ENCODE measurements around the gene ACOX1. TPM values are rescaled to one million over a fixed set of nuclear protein-coding genes. Genes with fewer than 3 reads are reported as not detected.

Gene ACOX1
- total and polyA plus RNA-seq, 4 donors = 14.6 to 48.8 (median 28.8) TPM

DNA sequence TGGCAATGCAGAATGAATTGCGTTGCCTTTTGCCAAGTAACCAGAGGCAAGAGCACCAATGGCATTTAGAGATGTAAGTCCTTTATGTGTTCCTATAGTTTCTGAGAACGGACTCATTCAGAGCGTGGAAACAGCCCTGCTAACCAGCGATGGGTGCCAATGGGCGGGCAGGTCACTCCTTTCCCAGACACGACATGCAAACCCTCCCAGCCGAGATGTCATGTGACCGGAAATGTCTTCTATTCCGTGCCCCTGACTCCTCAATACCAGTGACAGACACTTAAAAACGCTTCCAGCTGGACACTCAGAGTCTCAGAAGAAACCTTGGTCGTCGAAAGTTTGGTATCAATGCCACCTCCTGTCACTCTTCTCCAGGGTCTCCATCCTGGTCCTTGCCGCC lies 41.3 kb downstream of the ACOX1 start:
- Histone ChIP-seq H3K4me1 (ENCODE audit: control insufficient read depth in 1 of 2, insufficient read depth in 2 of 2, low read length in 2 of 2) (no peaks in the 10 kb centered on the region), H3K9me3 (ENCODE audit: control insufficient read depth, low read length) (no peaks in the 10 kb centered on the region), H3K27ac (ENCODE audit: low read depth in 1 of 2, low read length in 2 of 2) (no peak overlapping the region), H3K4me3 (ENCODE audit: low read length in 2 of 2) (no peak overlapping the region), H3K27me3 (ENCODE audit: control insufficient read depth in 1 of 2, insufficient read depth in 2 of 2, low read length in 1 of 2) (no peaks in the 10 kb centered on the region), H3K36me3 (ENCODE audit: control insufficient read depth in 1 of 2, insufficient read depth in 2 of 2, low read length in 1 of 2) (no peaks in the 10 kb centered on the region)
- DNase-seq = no peak
- intact Hi-C loops (cut with DNase I) = no loop called here
- 80 to 81% methylated on average over 13 of the region's 13 CpGs for WGBS, 2 donors
- no peak for ATAC-seq (ENCODE audit: low FRiP score)

- no peak overlapping the region for H3K27ac ChIP-seq (ENCODE audit: low read depth in 1 of 2, low read length in 2 of 2)
- DNase-seq (no peak), ATAC-seq (ENCODE audit: low FRiP score) (no peak)
- H3K27me3 ChIP-seq (ENCODE audit: control insufficient read depth in 1 of 2, insufficient read depth in 2 of 2, low read length in 1 of 2) = no peaks in the 10 kb centered on the region
- H3K9me3 ChIP-seq (ENCODE audit: control insufficient read depth, low read length) = no peaks in the 10 kb centered on the region
- H3K4me3 ChIP-seq (ENCODE audit: low read length in 2 of 2) = no peak overlapping the region
- intact Hi-C loops (cut with DNase I) = no loop called here
- WGBS, 2 donors = 69 to 77% methylated on average over 4 of the region's 4 CpGs
- no peaks in the 10 kb centered on the region for H3K36me3 ChIP-seq (ENCODE audit: control insufficient read depth in 1 of 2, insufficient read depth in 2 of 2, low read length in 1 of 2)
- no peaks in the 10 kb centered on the region for H3K4me1 ChIP-seq (ENCODE audit: control insufficient read depth in 1 of 2, insufficient read depth in 2 of 2, low read length in 2 of 2)
Observed at GRCh38 chr17:75933808-75934207, 45.2 kb downstream of the ACOX1 start.

GRCh38 chr17:75932852-75933251 lies 46.1 kb downstream of the ACOX1 start:
- no peak for DNase-seq
- no peaks in the 10 kb centered on the region for H3K9me3 ChIP-seq (ENCODE audit: control insufficient read depth, low read length)
- H3K27me3 ChIP-seq (ENCODE audit: control insufficient read depth in 1 of 2, insufficient read depth in 2 of 2, low read length in 1 of 2) = no peaks in the 10 kb centered on the region
- H3K36me3 ChIP-seq (ENCODE audit: control insufficient read depth in 1 of 2, insufficient read depth in 2 of 2, low read length in 1 of 2) = no peaks in the 10 kb centered on the region
- no peaks in the 10 kb centered on the region for H3K4me1 ChIP-seq (ENCODE audit: control insufficient read depth in 1 of 2, insufficient read depth in 2 of 2, low read length in 2 of 2)
- intact Hi-C loops (cut with DNase I) = no loop called here
- H3K27ac ChIP-seq (ENCODE audit: low read depth in 1 of 2, low read length in 2 of 2) = no peak overlapping the region
- ATAC-seq (ENCODE audit: low FRiP score) = no peak
- H3K4me3 ChIP-seq (ENCODE audit: low read length in 2 of 2) = no peak overlapping the region
- 86 to 93% methylated on average over 5 of the region's 5 CpGs for WGBS, 2 donors

DNA sequence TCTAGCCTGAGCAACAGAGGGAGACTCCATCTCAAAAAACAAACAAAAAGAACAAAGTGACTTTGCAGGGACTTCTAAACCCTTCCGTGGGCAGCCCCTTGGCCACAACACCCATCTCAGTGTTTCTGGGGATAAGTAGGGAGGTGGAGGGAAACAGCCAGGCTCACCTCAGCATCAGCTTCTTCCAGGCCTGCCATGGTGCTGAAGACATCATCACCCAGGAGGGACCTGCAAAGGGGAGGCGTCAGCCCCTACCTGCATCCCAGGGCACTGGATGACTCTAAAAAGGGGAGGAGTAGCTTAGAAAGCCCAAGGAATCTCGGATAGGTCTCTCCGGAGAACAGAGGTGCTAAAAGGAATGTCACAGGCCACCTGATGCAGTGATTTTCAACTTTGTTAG lies 47.9 kb downstream of the ACOX1 start:
- WGBS, 2 donors = 88 to 93% methylated on average over 4 of the region's 4 CpGs
- Histone ChIP-seq H3K27me3 (ENCODE audit: control insufficient read depth in 1 of 2, insufficient read depth in 2 of 2, low read length in 1 of 2) (no peaks in the 10 kb centered on the region), H3K36me3 (ENCODE audit: control insufficient read depth in 1 of 2, insufficient read depth in 2 of 2, low read length in 1 of 2) (no peaks in the 10 kb centered on the region), H3K4me1 (ENCODE audit: control insufficient read depth in 1 of 2, insufficient read depth in 2 of 2, low read length in 2 of 2) (no peaks in the 10 kb centered on the region), H3K9me3 (ENCODE audit: control insufficient read depth, low read length) (no peaks in the 10 kb centered on the region), H3K4me3 (ENCODE audit: low read length in 2 of 2) (no peak overlapping the region), H3K27ac (ENCODE audit: low read depth in 1 of 2, low read length in 2 of 2) (no peak overlapping the region)
- no peak for ATAC-seq (ENCODE audit: low FRiP score)
- intact Hi-C loops (cut with DNase I) = no loop called here
- DNase-seq = peak in 1 of 2 donors; percentile 9

- Histone ChIP-seq H3K27me3 (ENCODE audit: control insufficient read depth in 1 of 2, insufficient read depth in 2 of 2, low read length in 1 of 2) (no peaks in the 10 kb centered on the region), H3K4me3 (ENCODE audit: low read length in 2 of 2) (no peak overlapping the region), H3K9me3 (ENCODE audit: control insufficient read depth, low read length) (no peaks in the 10 kb centered on the region), H3K4me1 (ENCODE audit: control insufficient read depth in 1 of 2, insufficient read depth in 2 of 2, low read length in 2 of 2) (no peaks in the 10 kb centered on the region), H3K27ac (ENCODE audit: low read depth in 1 of 2, low read length in 2 of 2) (no peak overlapping the region), H3K36me3 (ENCODE audit: control insufficient read depth in 1 of 2, insufficient read depth in 2 of 2, low read length in 1 of 2) (no peaks in the 10 kb centered on the region)
- intact Hi-C loops (cut with DNase I) = no loop called here
- ATAC-seq (ENCODE audit: low FRiP score) = no peak
- 69 to 70% methylated on average over 6 of the region's 6 CpGs for WGBS, 2 donors
- peak in 1 of 2 donors; percentile 58 for DNase-seq
Observed at GRCh38 chr17:75927286-75927922, 51.6 kb downstream of the ACOX1 start.

GRCh38 chr17:75926456-75926855 lies 52.5 kb downstream of the ACOX1 start:
- ATAC-seq (ENCODE audit: low FRiP score) (no peak), DNase-seq (no peak)
- Histone ChIP-seq H3K9me3 (ENCODE audit: control insufficient read depth, low read length) (no peaks in the 10 kb centered on the region), H3K4me3 (ENCODE audit: low read length in 2 of 2) (no peak overlapping the region), H3K27ac (ENCODE audit: low read depth in 1 of 2, low read length in 2 of 2) (no peak overlapping the region), H3K4me1 (ENCODE audit: control insufficient read depth in 1 of 2, insufficient read depth in 2 of 2, low read length in 2 of 2) (no peaks in the 10 kb centered on the region), H3K27me3 (ENCODE audit: control insufficient read depth in 1 of 2, insufficient read depth in 2 of 2, low read length in 1 of 2) (no peaks in the 10 kb centered on the region), H3K36me3 (ENCODE audit: control insufficient read depth in 1 of 2, insufficient read depth in 2 of 2, low read length in 1 of 2) (no peaks in the 10 kb centered on the region)
- intact Hi-C loops (cut with DNase I) = no loop called here
- 91 to 96% methylated on average over 4 of the region's 4 CpGs for WGBS, 2 donors

- DNase-seq (no peak), ATAC-seq (ENCODE audit: low FRiP score) (no peak)
- H3K9me3 ChIP-seq (ENCODE audit: control insufficient read depth, low read length) = no peaks in the 10 kb centered on the region
- H3K4me3 ChIP-seq (ENCODE audit: low read length in 2 of 2) = no peak overlapping the region
- intact Hi-C loops (cut with DNase I) = no loop called here
- H3K36me3 ChIP-seq (ENCODE audit: control insufficient read depth in 1 of 2, insufficient read depth in 2 of 2, low read length in 1 of 2) = no peaks in the 10 kb centered on the region
- WGBS, 2 donors = 96 to 98% methylated on average over 15 of the region's 15 CpGs
- no peak overlapping the region for H3K27ac ChIP-seq (ENCODE audit: low read depth in 1 of 2, low read length in 2 of 2)
- H3K4me1 ChIP-seq (ENCODE audit: control insufficient read depth in 1 of 2, insufficient read depth in 2 of 2, low read length in 2 of 2) = no peaks in the 10 kb centered on the region
- H3K27me3 ChIP-seq (ENCODE audit: control insufficient read depth in 1 of 2, insufficient read depth in 2 of 2, low read length in 1 of 2) = no peaks in the 10 kb centered on the region
Observed at GRCh38 chr17:75925912-75926311, 53.1 kb downstream of the ACOX1 start.

GRCh38 chr17:75925103-75925502 lies 53.9 kb downstream of the ACOX1 start:
- Histone ChIP-seq H3K9me3 (ENCODE audit: control insufficient read depth, low read length) (no peaks in the 10 kb centered on the region), H3K4me3 (ENCODE audit: low read length in 2 of 2) (no peak overlapping the region), H3K36me3 (ENCODE audit: control insufficient read depth in 1 of 2, insufficient read depth in 2 of 2, low read length in 1 of 2) (no peaks in the 10 kb centered on the region), H3K27me3 (ENCODE audit: control insufficient read depth in 1 of 2, insufficient read depth in 2 of 2, low read length in 1 of 2) (no peaks in the 10 kb centered on the region), H3K4me1 (ENCODE audit: control insufficient read depth in 1 of 2, insufficient read depth in 2 of 2, low read length in 2 of 2) (no peaks in the 10 kb centered on the region), H3K27ac (ENCODE audit: low read depth in 1 of 2, low read length in 2 of 2) (no peak overlapping the region)
- WGBS, 2 donors = 95 to 97% methylated on average over 11 of the region's 11 CpGs
- ATAC-seq (ENCODE audit: low FRiP score) (no peak), DNase-seq (no peak)
- intact Hi-C loops (cut with DNase I) = no loop called here

DNA sequence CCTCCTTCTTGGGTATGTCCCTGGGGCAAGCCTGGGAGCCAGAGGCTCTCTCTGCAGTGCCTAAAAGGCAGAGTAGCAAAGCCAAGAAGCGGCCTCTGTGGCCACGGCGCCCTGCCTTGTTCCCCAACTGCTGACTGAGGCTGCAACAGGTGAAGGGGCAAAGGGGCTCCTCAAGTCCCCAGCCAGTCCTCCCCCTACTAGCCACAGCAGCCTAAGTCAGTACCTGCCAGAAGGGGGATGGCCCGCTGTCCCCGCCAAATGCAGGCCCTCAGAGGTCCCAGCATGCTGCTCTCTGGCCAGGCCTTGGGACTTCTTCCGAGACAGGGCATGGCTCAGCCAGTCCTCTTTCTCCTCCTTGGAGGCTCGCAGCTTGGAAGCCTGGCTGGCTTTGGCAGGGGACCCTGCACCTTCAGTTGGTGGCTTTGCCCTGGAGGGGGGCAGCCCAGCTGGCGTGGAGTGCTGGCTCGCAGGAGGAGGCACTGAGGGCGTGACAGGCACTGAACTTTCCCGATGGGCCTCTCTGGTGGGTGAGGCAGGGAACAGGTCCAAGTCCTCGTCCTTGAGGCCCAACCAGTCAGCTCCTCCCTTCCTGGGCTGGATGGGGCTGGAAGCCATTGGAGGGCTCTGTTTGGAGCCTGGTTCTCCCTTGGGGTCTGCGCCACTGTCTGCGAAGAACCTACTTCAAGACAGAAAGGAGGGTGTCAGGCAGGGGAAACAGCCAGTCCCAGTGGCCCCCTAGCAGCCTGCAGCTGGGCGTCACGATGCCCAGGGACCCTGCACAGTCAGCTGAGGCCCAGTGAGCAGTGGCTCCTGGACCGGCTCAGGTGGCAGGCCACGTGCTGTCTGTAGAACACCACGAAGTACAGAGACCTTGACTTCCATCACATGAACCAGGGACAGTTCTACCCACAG lies 55.7 kb downstream of the ACOX1 start:
- no peak overlapping the region for H3K4me3 ChIP-seq (ENCODE audit: low read length in 2 of 2)
- WGBS, 2 donors = 87% methylated on average over 19 of the region's 19 CpGs
- intact Hi-C loops (cut with DNase I) = no loop called here
- H3K27me3 ChIP-seq (ENCODE audit: control insufficient read depth in 1 of 2, insufficient read depth in 2 of 2, low read length in 1 of 2) = no peaks in the 10 kb centered on the region
- no peaks in the 10 kb centered on the region for H3K4me1 ChIP-seq (ENCODE audit: control insufficient read depth in 1 of 2, insufficient read depth in 2 of 2, low read length in 2 of 2)
- H3K9me3 ChIP-seq (ENCODE audit: control insufficient read depth, low read length) = no peaks in the 10 kb centered on the region
- H3K36me3 ChIP-seq (ENCODE audit: control insufficient read depth in 1 of 2, insufficient read depth in 2 of 2, low read length in 1 of 2) = no peaks in the 10 kb centered on the region
- no peak for ATAC-seq (ENCODE audit: low FRiP score)
- DNase-seq = no peak
- H3K27ac ChIP-seq (ENCODE audit: low read depth in 1 of 2, low read length in 2 of 2) = no peak overlapping the region

All from aorta (tissue), 5 donors.